K562 (cell line): ENCODE results near the gene SELENOO.

Experiments
- GATAD2A ChIP-seq: fragments of 450-650 bp; IDR thresholded peaks from 2 replicates; pipeline ENCODE4 v1.6.1; 2017
- HSF4 ChIP-seq: fragments of 250-450 bp; sonication (Bioruptor Pico); IDR thresholded peaks from 2 replicates; pipeline ENCODE4 v2.1.2; 2022; ENCODE audit warnings: mild to moderate bottlenecking, moderate library complexity, borderline replicate concordance
- POLR2A ChIP-seq: fragments of 450-650 bp; conservative IDR thresholded peaks from 2 replicates; pipeline ENCODE4 v1.6.1; 2016
- SPI1 ChIP-seq: IDR thresholded peaks from 2 replicates; pipeline ENCODE4 v1.6.1; 2011; ENCODE audit warnings: low read depth, low read length, control low read depth, borderline replicate concordance
- ZNF347 ChIP-seq: fragments of 450-650 bp; formaldehyde crosslinking; IDR thresholded peaks from 2 replicates; pipeline ENCODE4 v1.4.0; 2020; ENCODE audit warnings: low read depth, mild to moderate bottlenecking, moderate library complexity
- TF ChIP-seq, protein P1 (sequence below), 2 experiments: fragments of 200-800 bp in 1 of 2; sonication (Bioruptor generic) in 1 of 2; sonication (generic) in 1 of 2; formaldehyde crosslinking in 1 of 2; IDR thresholded peaks in 1 of 2; conservative IDR thresholded peaks in 1 of 2; 2 replicates each; pipeline versions ENCODE4 v1.5.0 to v1.6.1; 2016 to 2020; ENCODE audit warnings: missing compliant biosample characterization in 1 of 2, missing genetic modification characterization in 1 of 2, missing genetic modification reagents in 1 of 2
- TF ChIP-seq, protein P2 (sequence below): sonication (generic); formaldehyde crosslinking; IDR thresholded peaks from 2 replicates; pipeline ENCODE4 v1.8.1; 2023; ENCODE audit warnings: mild to moderate bottlenecking, missing genetic modification reagents
- TF ChIP-seq, protein P3 (sequence below): fragments of 450-650 bp; IDR thresholded peaks from 2 replicates; pipeline ENCODE4 v1.7.1; 2018; ENCODE audit warnings: mild to moderate bottlenecking, low read depth; ENCODE audit not compliant: partially characterized antibody
- TF ChIP-seq, protein P4 (sequence below), 3 experiments: IDR thresholded peaks in 2 of 3; conservative IDR thresholded peaks in 1 of 3; 2 replicates each; pipeline ENCODE4 v1.5.1; 2011 to 2012; ENCODE audit warnings: low read length in 3 of 3, mild to moderate bottlenecking in 3 of 3, control low read depth in 2 of 3, improper control_type of control experiment in 1 of 3, inconsistent platforms in 1 of 3, low read depth in 1 of 3, mixed read lengths in 1 of 3, moderate library complexity in 1 of 3; ENCODE audit not compliant: insufficient read depth in 2 of 3
- TF ChIP-seq, protein P5 (sequence below): fragments of 450-650 bp; IDR thresholded peaks from 2 replicates; pipeline ENCODE4 v1.7.0; 2016; ENCODE audit warnings: borderline replicate concordance

DNA sequence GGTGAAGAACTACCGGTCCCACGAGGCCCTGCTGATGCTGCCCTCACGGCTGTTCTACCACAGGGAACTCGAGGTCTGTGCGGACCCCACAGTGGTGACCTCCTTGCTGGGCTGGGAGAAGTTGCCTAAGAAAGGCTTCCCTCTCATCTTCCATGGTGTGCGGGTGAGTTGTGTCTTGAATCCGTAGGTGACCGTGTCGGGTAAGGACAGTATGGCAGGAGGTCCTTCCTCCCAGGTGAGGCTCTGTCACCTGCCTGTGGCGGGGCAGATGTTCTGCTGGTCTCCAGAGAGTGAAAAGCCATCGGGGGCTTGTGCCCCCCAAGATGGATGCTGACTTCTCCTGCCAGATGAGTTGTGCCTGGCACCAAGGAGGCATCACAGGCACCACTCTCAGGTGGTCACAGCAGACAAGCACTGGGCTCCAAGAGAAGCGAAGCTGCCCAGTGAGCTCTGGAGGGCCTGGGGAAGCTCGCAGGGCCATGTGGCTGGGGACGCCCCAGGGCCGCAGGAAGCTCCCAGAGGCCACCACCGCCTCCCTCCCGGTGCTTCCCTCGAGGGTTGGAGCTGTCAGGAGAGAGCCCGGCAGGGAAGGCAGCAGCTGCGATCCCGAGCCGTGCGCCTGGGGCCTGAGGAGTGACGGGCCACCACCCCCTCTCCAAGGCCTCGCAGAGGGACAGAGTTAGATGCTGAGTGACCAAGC, 47.6 kb upstream of the SELENOO start:
- TF ChIP-seq, protein P1, sequence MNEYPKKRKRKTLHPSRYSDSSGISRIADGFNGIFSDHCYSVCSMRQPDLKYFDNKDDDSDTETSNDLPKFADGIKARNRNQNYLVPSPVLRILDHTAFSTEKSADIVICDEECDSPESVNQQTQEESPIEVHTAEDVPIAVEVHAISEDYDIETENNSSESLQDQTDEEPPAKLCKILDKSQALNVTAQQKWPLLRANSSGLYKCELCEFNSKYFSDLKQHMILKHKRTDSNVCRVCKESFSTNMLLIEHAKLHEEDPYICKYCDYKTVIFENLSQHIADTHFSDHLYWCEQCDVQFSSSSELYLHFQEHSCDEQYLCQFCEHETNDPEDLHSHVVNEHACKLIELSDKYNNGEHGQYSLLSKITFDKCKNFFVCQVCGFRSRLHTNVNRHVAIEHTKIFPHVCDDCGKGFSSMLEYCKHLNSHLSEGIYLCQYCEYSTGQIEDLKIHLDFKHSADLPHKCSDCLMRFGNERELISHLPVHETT (CRISPR knock-in tag; conservative IDR thresholded peaks at IDR 0.05 in 1 of 2, IDR thresholded peaks at IDR 0.05 in 1 of 2) = no peak
- TF ChIP-seq, protein P2, sequence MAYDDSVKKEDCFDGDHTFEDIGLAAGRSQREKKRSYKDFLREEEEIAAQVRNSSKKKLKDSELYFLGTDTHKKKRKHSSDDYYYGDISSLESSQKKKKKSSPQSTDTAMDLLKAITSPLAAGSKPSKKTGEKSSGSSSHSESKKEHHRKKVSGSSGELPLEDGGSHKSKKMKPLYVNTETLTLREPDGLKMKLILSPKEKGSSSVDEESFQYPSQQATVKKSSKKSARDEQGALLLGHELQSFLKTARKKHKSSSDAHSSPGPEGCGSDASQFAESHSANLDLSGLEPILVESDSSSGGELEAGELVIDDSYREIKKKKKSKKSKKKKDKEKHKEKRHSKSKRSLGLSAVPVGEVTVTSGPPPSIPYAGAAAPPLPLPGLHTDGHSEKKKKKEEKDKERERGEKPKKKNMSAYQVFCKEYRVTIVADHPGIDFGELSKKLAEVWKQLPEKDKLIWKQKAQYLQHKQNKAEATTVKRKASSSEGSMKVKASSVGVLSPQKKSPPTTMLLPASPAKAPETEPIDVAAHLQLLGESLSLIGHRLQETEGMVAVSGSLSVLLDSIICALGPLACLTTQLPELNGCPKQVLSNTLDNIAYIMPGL (CRISPR knock-in tag) = no peak
- TF ChIP-seq, protein P3, sequence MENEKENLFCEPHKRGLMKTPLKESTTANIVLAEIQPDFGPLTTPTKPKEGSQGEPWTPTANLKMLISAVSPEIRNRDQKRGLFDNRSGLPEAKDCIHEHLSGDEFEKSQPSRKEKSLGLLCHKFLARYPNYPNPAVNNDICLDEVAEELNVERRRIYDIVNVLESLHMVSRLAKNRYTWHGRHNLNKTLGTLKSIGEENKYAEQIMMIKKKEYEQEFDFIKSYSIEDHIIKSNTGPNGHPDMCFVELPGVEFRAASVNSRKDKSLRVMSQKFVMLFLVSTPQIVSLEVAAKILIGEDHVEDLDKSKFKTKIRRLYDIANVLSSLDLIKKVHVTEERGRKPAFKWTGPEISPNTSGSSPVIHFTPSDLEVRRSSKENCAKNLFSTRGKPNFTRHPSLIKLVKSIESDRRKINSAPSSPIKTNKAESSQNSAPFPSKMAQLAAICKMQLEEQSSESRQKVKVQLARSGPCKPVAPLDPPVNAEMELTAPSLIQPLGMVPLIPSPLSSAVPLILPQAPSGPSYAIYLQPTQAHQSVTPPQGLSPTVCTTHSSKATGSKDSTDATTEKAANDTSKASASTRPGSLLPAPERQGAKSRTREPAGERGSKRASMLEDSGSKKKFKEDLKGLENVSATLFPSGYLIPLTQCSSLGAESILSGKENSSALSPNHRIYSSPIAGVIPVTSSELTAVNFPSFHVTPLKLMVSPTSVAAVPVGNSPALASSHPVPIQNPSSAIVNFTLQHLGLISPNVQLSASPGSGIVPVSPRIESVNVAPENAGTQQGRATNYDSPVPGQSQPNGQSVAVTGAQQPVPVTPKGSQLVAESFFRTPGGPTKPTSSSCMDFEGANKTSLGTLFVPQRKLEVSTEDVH = no peak
- TF ChIP-seq HSF4 (CRISPR knock-in tag) (no peak), POLR2A (no peak), GATAD2A (no peak), SPI1 (no peak), ZNF347 (CRISPR knock-in tag) (no peak)
- TF ChIP-seq, protein P4, sequence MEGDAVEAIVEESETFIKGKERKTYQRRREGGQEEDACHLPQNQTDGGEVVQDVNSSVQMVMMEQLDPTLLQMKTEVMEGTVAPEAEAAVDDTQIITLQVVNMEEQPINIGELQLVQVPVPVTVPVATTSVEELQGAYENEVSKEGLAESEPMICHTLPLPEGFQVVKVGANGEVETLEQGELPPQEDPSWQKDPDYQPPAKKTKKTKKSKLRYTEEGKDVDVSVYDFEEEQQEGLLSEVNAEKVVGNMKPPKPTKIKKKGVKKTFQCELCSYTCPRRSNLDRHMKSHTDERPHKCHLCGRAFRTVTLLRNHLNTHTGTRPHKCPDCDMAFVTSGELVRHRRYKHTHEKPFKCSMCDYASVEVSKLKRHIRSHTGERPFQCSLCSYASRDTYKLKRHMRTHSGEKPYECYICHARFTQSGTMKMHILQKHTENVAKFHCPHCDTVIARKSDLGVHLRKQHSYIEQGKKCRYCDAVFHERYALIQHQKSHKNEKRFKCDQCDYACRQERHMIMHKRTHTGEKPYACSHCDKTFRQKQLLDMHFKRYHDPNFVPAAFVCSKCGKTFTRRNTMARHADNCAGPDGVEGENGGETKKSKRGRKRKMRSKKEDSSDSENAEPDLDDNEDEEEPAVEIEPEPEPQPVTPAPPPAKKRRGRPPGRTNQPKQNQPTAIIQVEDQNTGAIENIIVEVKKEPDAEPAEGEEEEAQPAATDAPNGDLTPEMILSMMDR (IDR thresholded peaks at IDR 0.05 in 2 of 3, conservative IDR thresholded peaks at IDR 0.05 in 1 of 3; ENCODE audit: insufficient read depth in 2 of 3, low read depth in 1 of 3, low read length in 3 of 3) = no peak
- TF ChIP-seq, protein P5, sequence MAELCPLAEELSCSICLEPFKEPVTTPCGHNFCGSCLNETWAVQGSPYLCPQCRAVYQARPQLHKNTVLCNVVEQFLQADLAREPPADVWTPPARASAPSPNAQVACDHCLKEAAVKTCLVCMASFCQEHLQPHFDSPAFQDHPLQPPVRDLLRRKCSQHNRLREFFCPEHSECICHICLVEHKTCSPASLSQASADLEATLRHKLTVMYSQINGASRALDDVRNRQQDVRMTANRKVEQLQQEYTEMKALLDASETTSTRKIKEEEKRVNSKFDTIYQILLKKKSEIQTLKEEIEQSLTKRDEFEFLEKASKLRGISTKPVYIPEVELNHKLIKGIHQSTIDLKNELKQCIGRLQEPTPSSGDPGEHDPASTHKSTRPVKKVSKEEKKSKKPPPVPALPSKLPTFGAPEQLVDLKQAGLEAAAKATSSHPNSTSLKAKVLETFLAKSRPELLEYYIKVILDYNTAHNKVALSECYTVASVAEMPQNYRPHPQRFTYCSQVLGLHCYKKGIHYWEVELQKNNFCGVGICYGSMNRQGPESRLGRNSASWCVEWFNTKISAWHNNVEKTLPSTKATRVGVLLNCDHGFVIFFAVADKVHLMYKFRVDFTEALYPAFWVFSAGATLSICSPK = no peak
